HEK293 (cell line): ENCODE results near the gene NCF2.

Experiments
- CTCF ChIA-PET: fragments of 350-600 bp; formaldehyde crosslinking; extraction: SDS; loops from one replicate; lab custom pipeline; 2021; ENCODE audit warnings: antibody characterized with exemption; lab: Yijun Ruan, JAX
- POLR2A ChIA-PET: fragments of 300-600 bp; formaldehyde crosslinking; extraction: SDS; loops from one replicate; lab custom pipeline; 2020; ENCODE audit warnings: antibody characterized with exemption, inconsistent platforms; lab: Yijun Ruan, JAX
- H3K27ac ChIP-seq: fragments of 200-500 bp; sonication (Bioruptor generic); 2 replicates; pipeline ENCODE4 v1.5.1; 2014; ENCODE audit warnings: low read depth, low read length, control low read depth, inconsistent platforms; ENCODE audit errors: extremely low read depth
- H3K36me3 ChIP-seq, 2 experiments: fragments of 200-500 bp in 1 of 2; sonication (Bioruptor generic) in 1 of 2; 1 replicate in 1 of 2; 2 replicates in 1 of 2; pipeline ENCODE4 v1.5.1; 2014 to 2017; ENCODE audit warnings: inconsistent platforms in 2 of 2, low read length in 2 of 2; ENCODE audit not compliant: control insufficient read depth in 2 of 2, insufficient read depth in 1 of 2
- H3K4me1 ChIP-seq: fragments of 200-500 bp; sonication (Bioruptor generic); 2 replicates; pipeline ENCODE4 v1.5.1; 2014; ENCODE audit warnings: mild to moderate bottlenecking, low read length, inconsistent platforms; ENCODE audit not compliant: control insufficient read depth, insufficient read depth
- H3K4me3 ChIP-seq: 2 replicates; pipeline ENCODE4 v1.5.1; 2011; ENCODE audit warnings: low read depth, mild to moderate bottlenecking, control low read depth, low read length, moderate library complexity
- H3K9me3 ChIP-seq: fragments of 200-500 bp; sonication (Bioruptor generic); 2 replicates; pipeline ENCODE4 v1.5.1; 2014; ENCODE audit warnings: low read depth, low read length, inconsistent platforms; ENCODE audit not compliant: control insufficient read depth, insufficient read depth
- FEZF1 ChIP-seq: fragments of 450-650 bp; formaldehyde crosslinking; IDR thresholded peaks from 2 replicates; pipeline ENCODE4 v1.5.1; 2016; ENCODE audit warnings: missing biosample characterization, missing genetic modification characterization
- GFI1B ChIP-seq: fragments of 450-650 bp; formaldehyde crosslinking; IDR thresholded peaks from 2 replicates; pipeline ENCODE4 v1.5.1; 2016; ENCODE audit warnings: missing biosample characterization, missing genetic modification characterization
- PRDM2 ChIP-seq: fragments of 450-650 bp; formaldehyde crosslinking; IDR thresholded peaks from 2 replicates; pipeline ENCODE4 v1.5.1; 2016; ENCODE audit warnings: missing biosample characterization, missing genetic modification characterization, borderline replicate concordance
- PRDM6 ChIP-seq: fragments of 450-650 bp; formaldehyde crosslinking; IDR thresholded peaks from 2 replicates; pipeline ENCODE4 v1.5.1; 2017; ENCODE audit warnings: missing biosample characterization, missing genetic modification characterization
- ZBTB10 ChIP-seq: fragments of 450-650 bp; formaldehyde crosslinking; IDR thresholded peaks from 2 replicates; pipeline ENCODE4 v1.5.1; 2016; ENCODE audit warnings: missing biosample characterization, missing genetic modification characterization
- ZNF548 ChIP-seq: fragments of 450-650 bp; formaldehyde crosslinking; IDR thresholded peaks from 2 replicates; pipeline ENCODE4 v1.5.1; 2016; ENCODE audit warnings: missing biosample characterization, missing genetic modification characterization
- ZNF549 ChIP-seq: fragments of 450-650 bp; IDR thresholded peaks from 2 replicates; pipeline ENCODE4 v1.5.1; 2018; ENCODE audit warnings: missing biosample characterization, missing genetic modification characterization, mild to moderate bottlenecking, inconsistent platforms, moderate library complexity
- ZNF660 ChIP-seq: fragments of 450-650 bp; IDR thresholded peaks from 2 replicates; pipeline ENCODE4 v1.5.1; 2018; ENCODE audit warnings: missing biosample characterization, mild to moderate bottlenecking, missing genetic modification characterization
- ZNF664 ChIP-seq: fragments of 450-650 bp; formaldehyde crosslinking; IDR thresholded peaks from 2 replicates; pipeline ENCODE4 v1.5.1; 2016; ENCODE audit warnings: missing biosample characterization, missing genetic modification characterization

Gene NCF2

GRCh38 chr1:183635099-183635605 lies 44.9 kb upstream of the NCF2 start (continued):
- TF ChIP-seq PRDM2 (tag by site-specific recombination): no peak
- TF ChIP-seq ZNF660 (tag by site-specific recombination): no peak; the same call in 1 of the 2 replicates
- TF ChIP-seq GFI1B (tag by site-specific recombination): no peak
- no peak for TF ChIP-seq FEZF1
- TF ChIP-seq ZBTB10 (tag by site-specific recombination): peak; percentile 39; the same call in 1 of the 2 replicates
- no peak for TF ChIP-seq ZNF548 (tag by site-specific recombination)
- TF ChIP-seq ZNF664 (tag by site-specific recombination): no peak

DNA sequence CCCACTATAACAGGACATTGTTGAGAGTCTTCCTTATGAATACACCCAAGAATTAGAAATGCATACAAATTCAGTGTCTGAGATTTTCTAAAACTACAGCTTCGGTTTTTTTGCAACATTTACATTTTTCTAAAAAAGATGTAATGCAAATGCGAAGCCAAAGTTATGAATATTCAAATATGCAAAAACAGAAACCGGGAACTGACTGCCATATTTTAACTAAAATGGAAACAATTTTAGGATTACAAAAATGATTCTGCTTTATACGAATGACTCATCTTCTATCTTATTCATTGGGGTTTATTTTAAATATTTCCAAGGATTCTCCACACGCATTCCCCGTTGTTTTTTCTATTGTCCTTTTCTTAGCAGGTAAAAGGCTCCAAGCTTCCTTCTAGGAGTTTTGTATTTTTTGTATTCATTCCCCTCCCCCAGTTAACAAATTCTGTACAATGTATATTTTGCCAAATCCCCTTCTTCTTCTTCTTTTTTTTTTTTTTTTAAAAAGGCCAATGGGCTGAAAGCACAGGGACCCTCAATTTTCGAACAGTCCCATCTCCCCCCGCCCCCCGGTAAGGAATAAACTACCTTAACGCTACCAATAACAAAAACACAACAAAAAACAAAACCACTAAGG lies 44.3 kb upstream of the NCF2 start:
- Histone ChIP-seq H3K36me3 (peaks cover 7 to 18% of the 10 kb centered on the region in 2 experiments; a peak in 2 of 3 replicates), H3K27ac (peak overlapping the region; percentile 59), H3K4me1 (peaks cover 14% of the 10 kb centered on the region; the same call in 1 of the 2 replicates), H3K4me3 (peak overlapping the region; percentile 86), H3K9me3 (no peaks in the 10 kb centered on the region)
- ChIA-PET POLR2A (interaction anchor here (0.6 to 1.5 kb wide), 4 partner anchors 162 to 1427 kb away, joined by 3 to 4 read pairs (median 4); partner anchors contain the start of genes SMG7 and TSEN15), CTCF (interaction anchor here (0.6 to 1.6 kb wide), 6 partner anchors 8 to 672 kb away, joined by 3 to 6 read pairs (median 4); no protein-coding TSS in a partner anchor)
- TF ChIP-seq PRDM6 (tag by site-specific recombination) (0 out of 2 replicates have a peak, but pooled peaks have one; percentile 26), ZNF549 (tag by site-specific recombination) (no peak)
